H1 (cell line): ENCODE results near the gene KLF13.

Experiments used
- ATF2 ChIP-seq: IDR thresholded peaks from 2 replicates; pipeline ENCODE4 v1.6.1; 2012; ENCODE audit warnings: low read length, inconsistent platforms
- ATF3 ChIP-seq: IDR thresholded peaks from 2 replicates; pipeline ENCODE4 v1.6.1; 2011; ENCODE audit warnings: low read depth, mild to moderate bottlenecking, low read length; ENCODE audit not compliant: insufficient read depth
- BCL11A ChIP-seq, 2 experiments: IDR thresholded peaks; one replicate each; pipeline ENCODE4 v1.6.1; 2011; ENCODE audit warnings: low read depth in 2 of 2, low read length in 2 of 2, mild to moderate bottlenecking in 2 of 2
- CEBPB ChIP-seq: IDR thresholded peaks from 2 replicates; pipeline ENCODE4 v1.6.1; 2012; ENCODE audit warnings: low read depth, low read length
- CREB1 ChIP-seq: IDR thresholded peaks from 2 replicates; pipeline ENCODE4 v1.6.1; 2012; ENCODE audit warnings: inconsistent platforms
- EP300 ChIP-seq, 2 experiments: IDR thresholded peaks; 1 replicate in 1 of 2; 2 replicates in 1 of 2; pipeline ENCODE4 v1.6.1; 2011 to 2012; ENCODE audit warnings: low read depth in 2 of 2, low read length in 2 of 2, mild to moderate bottlenecking in 2 of 2, borderline replicate concordance in 1 of 2, inconsistent platforms in 1 of 2, moderate library complexity in 1 of 2
- EZH2 ChIP-seq: fragments of 200-600 bp; sonication (generic); IDR thresholded peaks from 2 replicates; pipeline ENCODE4 v1.7.1; 2012; ENCODE audit warnings: low read depth, mild to moderate bottlenecking, moderate library complexity, low read length, inconsistent platforms; ENCODE audit not compliant: severe bottlenecking
- PHF8 ChIP-seq: fragments of 200-600 bp; sonication (generic); conservative IDR thresholded peaks from 2 replicates; pipeline ENCODE4 v1.7.1; 2012; ENCODE audit warnings: low read depth, mild to moderate bottlenecking, inconsistent platforms, low read length, moderate library complexity
- POLR2A ChIP-seq, 2 experiments: IDR thresholded peaks; 1 replicate in 1 of 2; 2 replicates in 1 of 2; pipeline ENCODE4 v1.6.1; 2011; ENCODE audit warnings: low read depth in 2 of 2, low read length in 2 of 2, mild to moderate bottlenecking in 2 of 2; ENCODE audit errors: control extremely low read depth in 1 of 2
- RNF2 ChIP-seq: fragments of 200-900, 300-1000 bp; sonication (generic); IDR thresholded peaks from 2 replicates; pipeline ENCODE4 v1.7.1; 2016; ENCODE audit warnings: borderline replicate concordance, low read depth, mild to moderate bottlenecking, antibody characterized with exemption, low read length; ENCODE audit not compliant: poor library complexity, severe bottlenecking; ENCODE audit errors: missing control alignments
- SP1 ChIP-seq: IDR thresholded peaks from 2 replicates; pipeline ENCODE4 v1.6.1; 2011; ENCODE audit warnings: low read depth, low read length
- TEAD4 ChIP-seq: IDR thresholded peaks from 2 replicates; pipeline ENCODE4 v1.6.1; 2012; ENCODE audit warnings: low read depth, low read length, inconsistent platforms, mixed read lengths
- TF ChIP-seq, protein P1 (sequence below), 3 experiments: IDR thresholded peaks; 1 replicate in 2 of 3; 2 replicates in 1 of 3; pipeline versions ENCODE4 v1.5.1 to v1.6.1; 2011; ENCODE audit warnings: low read length in 3 of 3, mild to moderate bottlenecking in 3 of 3, inconsistent platforms in 2 of 3, low read depth in 1 of 3, moderate library complexity in 1 of 3; ENCODE audit not compliant: insufficient read depth in 1 of 3; ENCODE audit errors: control extremely low read depth in 1 of 3
- TF ChIP-seq, protein P2 (sequence below): IDR thresholded peaks from 2 replicates; pipeline ENCODE4 v1.6.1; 2012; ENCODE audit warnings: inconsistent platforms

GRCh38 chr15:31307270-31308184, 19.1 kb upstream of the KLF13 start:
- TF ChIP-seq POLR2A (IDR thresholded peaks at IDR 0.05; ENCODE audit: control extremely low read depth in 1 of 2, low read depth in 2 of 2, low read length in 2 of 2) (no peak), EP300 (IDR thresholded peaks at IDR 0.05; ENCODE audit: borderline replicate concordance in 1 of 2, low read depth in 2 of 2, low read length in 2 of 2) (no peak), ATF2 (no peak), TEAD4 (no peak), EZH2 (no peak), SP1 (no peak), RNF2 (no peak), CREB1 (no peak), PHF8 (no peak), BCL11A (IDR thresholded peaks at IDR 0.05; ENCODE audit: low read depth in 2 of 2, low read length in 2 of 2) (no peak), CEBPB (no peak), ATF3 (no peak)
- TF ChIP-seq, protein P1, sequence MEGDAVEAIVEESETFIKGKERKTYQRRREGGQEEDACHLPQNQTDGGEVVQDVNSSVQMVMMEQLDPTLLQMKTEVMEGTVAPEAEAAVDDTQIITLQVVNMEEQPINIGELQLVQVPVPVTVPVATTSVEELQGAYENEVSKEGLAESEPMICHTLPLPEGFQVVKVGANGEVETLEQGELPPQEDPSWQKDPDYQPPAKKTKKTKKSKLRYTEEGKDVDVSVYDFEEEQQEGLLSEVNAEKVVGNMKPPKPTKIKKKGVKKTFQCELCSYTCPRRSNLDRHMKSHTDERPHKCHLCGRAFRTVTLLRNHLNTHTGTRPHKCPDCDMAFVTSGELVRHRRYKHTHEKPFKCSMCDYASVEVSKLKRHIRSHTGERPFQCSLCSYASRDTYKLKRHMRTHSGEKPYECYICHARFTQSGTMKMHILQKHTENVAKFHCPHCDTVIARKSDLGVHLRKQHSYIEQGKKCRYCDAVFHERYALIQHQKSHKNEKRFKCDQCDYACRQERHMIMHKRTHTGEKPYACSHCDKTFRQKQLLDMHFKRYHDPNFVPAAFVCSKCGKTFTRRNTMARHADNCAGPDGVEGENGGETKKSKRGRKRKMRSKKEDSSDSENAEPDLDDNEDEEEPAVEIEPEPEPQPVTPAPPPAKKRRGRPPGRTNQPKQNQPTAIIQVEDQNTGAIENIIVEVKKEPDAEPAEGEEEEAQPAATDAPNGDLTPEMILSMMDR (IDR thresholded peaks at IDR 0.05; ENCODE audit: control extremely low read depth in 1 of 3, insufficient read depth in 1 of 3, low read depth in 1 of 3, low read length in 3 of 3) = no peak
- TF ChIP-seq, protein P2, sequence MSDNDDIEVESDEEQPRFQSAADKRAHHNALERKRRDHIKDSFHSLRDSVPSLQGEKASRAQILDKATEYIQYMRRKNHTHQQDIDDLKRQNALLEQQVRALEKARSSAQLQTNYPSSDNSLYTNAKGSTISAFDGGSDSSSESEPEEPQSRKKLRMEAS = no peak
